ENCODE measurements around the gene ACAD9.

ACAD9 gene

DNA sequence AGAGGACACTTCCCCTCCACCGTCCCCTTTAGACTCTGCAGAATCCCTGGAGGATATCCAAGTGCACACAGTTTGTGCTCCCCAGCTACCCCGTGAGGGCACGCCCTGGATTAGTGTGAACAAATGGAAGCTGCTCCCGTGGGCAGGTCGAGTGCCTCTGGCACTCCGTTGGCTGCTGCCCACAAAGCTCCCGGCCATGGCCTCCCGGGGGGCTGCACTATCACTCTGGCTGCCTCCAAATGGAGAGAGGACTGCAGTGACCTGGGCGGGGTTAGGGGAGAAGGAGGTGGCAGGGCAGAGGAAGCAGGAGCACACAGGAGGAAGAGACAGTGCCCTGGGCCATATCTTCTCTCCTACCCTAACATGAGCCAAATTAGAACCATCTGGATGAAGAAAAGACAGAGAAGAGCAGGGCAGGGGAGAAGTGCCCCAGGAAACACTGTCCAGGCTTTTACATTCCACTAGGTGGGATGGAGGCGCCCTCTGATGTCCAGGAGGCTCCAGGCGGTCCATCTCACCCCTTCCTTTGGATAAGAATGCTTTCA is 29.4 kb upstream of the ACAD9 start:
- DNase-seq = peak; percentile 31 to 39
- TF ChIP-seq GATA1 (IDR thresholded peaks at IDR 0.05; ENCODE audit: low read depth, low read length) = no peak
- no peak for TF ChIP-seq POLR2A (IDR thresholded peaks at IDR 0.05; ENCODE audit: low read length)

DNA sequence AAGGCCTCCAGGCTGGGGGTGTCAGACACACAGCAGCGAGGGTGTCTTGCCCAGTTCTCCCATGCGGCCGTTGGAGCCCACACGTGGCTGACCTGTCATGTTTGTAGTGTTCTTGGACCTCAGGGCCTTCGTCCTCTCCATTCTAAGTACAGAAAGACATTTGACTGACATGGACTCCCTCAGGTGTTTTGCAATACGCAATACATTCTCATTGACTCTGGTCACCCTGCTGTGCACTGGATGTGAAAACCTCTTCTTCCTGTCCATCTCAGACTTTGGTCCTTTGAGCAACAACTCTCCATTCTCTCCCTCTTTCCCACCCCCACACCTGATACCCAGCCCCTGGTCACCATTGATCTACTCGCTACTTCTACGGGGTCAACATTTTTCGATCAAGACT is 28.9 kb upstream of the ACAD9 start:
- no peak for DNase-seq
- TF ChIP-seq GATA1 (IDR thresholded peaks at IDR 0.05; ENCODE audit: low read depth, low read length) = no peak
- TF ChIP-seq POLR2A (IDR thresholded peaks at IDR 0.05; ENCODE audit: low read length) = no peak

DNA sequence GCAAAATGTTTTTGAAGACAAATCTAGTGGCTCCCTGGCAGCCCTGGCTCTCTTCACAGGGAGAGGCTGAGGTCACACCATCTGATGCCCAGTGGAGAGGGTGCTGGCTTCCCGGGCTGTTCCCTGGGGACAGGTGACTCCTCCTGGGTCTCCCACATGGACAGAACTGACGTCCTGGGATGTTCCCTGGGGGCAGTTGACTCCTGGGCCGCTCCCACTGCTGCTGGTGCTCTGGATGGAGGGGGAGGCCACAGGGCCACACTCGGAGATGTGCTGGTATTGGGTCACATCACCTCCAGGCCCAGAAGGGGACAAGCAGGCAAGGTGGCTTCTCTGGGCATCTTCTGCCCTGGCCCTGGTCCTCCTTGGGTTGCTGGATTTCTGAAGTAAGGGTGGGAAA is 27.8 kb upstream of the ACAD9 start:
- TF ChIP-seq GATA1 (IDR thresholded peaks at IDR 0.05; ENCODE audit: low read depth, low read length) = no peak
- TF ChIP-seq POLR2A (IDR thresholded peaks at IDR 0.05; ENCODE audit: low read length) = no peak

DNA sequence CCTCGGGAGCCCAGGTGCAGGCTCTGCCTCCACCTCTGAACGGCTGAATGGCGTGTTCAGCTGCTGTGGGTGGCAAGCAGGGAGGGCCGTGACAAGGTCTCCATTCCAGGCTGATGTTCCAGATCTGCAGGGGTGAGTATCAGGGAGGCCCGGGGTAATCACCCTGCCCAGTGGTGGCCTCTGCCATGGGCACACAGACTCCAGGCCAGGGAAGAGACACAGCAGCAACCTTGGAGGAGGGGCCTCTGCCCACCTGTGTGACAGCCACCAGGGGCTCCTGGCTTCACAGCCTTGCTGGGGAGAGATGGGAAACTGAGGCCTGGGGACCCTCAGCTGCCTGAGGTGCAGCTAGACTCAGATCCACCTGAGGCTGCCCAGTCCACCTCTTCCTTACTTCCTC is 25.6 kb upstream of the ACAD9 start:
- no peak for DNase-seq
- TF ChIP-seq POLR2A (IDR thresholded peaks at IDR 0.05; ENCODE audit: low read length) = no peak
- no peak for TF ChIP-seq GATA1 (IDR thresholded peaks at IDR 0.05; ENCODE audit: low read depth, low read length)

More for the DNA sequence above, 27.8 kb upstream of the ACAD9 start:
- DNase-seq = no peak

DNA sequence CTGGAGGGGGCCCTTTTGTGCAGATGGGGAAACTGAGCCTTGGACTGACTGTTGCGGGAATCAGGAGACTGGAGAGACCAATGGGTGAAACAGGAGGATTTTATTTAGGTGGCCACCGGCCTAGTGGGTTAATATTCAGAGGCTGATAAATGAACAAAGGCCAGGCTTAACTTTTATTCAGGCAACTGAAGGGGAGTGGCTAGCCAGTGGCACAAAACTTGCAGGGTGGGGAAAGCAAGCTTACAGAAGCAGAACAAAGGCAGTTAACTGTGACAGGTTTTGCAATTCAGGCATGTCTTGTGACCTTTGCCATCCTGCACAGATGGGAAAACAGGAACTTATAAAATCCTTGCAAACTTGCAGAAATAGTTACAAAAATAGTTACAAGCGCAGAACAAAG is 24.9 kb upstream of the ACAD9 start:
- TF ChIP-seq POLR2A (IDR thresholded peaks at IDR 0.05; ENCODE audit: low read length) (no peak), GATA1 (IDR thresholded peaks at IDR 0.05; ENCODE audit: low read depth, low read length) (no peak)

DNA sequence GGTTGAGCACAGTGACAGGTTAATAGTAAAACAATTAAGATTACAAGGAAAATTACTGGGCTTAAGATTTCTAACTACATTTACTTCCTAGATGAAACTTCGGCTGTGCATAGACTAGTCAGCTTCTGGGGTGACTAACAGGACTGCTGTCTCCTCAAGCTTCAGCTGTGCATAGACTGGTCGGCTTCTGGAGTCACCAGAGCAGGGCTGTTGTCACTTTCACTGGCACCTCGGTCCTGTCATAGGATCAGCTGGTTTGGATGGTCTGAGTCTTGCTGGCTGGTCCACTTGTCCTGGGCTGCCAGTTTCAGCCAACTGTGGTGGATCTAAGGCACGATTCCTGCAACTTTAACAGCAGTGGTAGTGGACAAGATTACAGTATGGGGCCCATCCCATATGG is 23.9 kb upstream of the ACAD9 start:
- no peak for TF ChIP-seq POLR2A (IDR thresholded peaks at IDR 0.05; ENCODE audit: low read length)
- no peak for TF ChIP-seq GATA1 (IDR thresholded peaks at IDR 0.05; ENCODE audit: low read depth, low read length)
- no peak for DNase-seq

More for the DNA sequence above, 24.9 kb upstream of the ACAD9 start:
- DNase-seq = peak; percentile 38 to 40

DNA sequence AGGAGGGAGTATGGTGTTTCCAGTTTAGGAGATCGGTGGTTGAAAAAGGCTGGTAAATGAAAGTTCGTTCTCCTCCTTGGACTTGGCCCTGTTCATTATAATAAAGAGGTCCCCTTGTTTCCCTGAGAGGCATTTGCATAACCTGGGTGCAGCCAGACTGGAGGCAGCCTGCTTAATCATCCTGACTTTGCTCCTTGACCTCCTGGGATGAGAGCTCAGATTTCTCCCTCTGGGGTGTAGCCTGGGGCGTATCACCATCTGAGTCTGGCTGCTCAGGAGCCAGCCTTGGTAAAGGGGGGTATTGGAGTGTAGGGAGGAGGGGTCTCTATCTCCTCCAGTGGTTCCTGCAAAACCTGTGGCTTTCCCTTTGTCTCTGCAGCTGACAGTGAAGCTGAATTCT is 21.3 kb upstream of the ACAD9 start:
- TF ChIP-seq GATA1 (IDR thresholded peaks at IDR 0.05; ENCODE audit: low read depth, low read length) (no peak), POLR2A (IDR thresholded peaks at IDR 0.05; ENCODE audit: low read length) (no peak)
- DNase-seq = no peak

DNA sequence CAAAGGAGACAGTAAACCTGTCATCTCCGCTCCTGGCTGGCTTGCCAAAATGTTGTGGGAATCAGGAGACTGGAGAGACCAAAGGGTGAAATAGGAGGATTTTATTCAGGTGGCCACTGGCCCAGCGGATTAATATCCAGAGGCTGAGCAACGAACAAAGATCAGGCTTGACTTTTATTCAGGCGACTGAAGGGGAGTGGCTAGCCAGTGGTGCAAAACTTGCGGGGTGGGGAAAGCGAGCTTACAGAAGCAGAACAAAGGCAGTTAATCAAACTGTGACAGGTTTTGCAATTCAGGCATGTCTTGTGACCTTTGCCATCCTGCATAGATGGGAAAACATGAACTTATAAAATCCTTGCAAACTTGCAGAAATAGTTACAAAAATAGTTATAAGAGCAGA is 19.8 kb upstream of the ACAD9 start:
- peak; percentile 58 to 67 for DNase-seq
- TF ChIP-seq GATA1 (IDR thresholded peaks at IDR 0.05; ENCODE audit: low read depth, low read length) (no peak), POLR2A (IDR thresholded peaks at IDR 0.05; ENCODE audit: low read length) (no peak)

DNA sequence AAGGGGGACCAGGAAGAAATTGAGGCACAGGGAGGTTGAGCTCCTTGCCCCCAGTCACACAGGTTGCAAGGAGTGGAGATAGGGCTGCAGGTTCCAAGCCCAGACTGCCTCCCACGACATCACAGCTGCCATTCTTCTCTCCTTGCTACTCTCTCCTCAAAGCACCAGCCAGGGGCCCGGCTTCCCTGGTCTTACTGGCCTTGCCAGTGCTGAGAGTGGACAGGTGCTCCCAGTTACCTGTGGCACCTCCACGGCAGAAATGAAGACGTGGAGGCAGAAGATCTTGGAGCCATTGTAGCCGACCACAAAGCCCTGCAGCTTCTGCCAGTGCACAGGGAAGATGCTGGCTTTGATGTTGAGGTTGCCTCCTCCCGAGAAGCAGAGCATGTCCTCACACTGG is 17.9 kb upstream of the ACAD9 start:
- TF ChIP-seq POLR2A (IDR thresholded peaks at IDR 0.05; ENCODE audit: low read length) (no peak), GATA1 (IDR thresholded peaks at IDR 0.05; ENCODE audit: low read depth, low read length) (no peak)
- DNase-seq = no peak

DNA sequence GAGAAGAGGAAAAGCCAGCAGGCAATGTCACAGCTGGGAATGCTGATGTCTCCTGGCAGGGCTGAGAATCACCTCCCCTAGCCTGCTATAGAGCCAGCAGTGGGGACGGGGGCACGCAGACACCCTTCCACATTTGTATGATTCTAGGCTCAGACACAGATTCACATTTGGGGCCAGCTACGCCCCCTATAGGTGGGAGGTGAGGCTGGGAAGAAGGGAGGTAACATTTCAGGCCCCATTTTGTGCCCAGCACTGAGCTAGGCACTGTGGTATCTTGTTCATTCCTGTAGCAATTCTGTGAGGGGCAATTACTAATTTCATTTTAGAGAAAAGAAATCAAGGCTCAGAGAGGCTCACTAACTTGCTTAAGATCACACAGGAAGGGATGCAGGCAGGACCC is 15.9 kb upstream of the ACAD9 start:
- no peak for TF ChIP-seq GATA1 (IDR thresholded peaks at IDR 0.05; ENCODE audit: low read depth, low read length)
- TF ChIP-seq POLR2A (IDR thresholded peaks at IDR 0.05; ENCODE audit: low read length) = no peak
- DNase-seq = peak; percentile 37 to 40

DNA sequence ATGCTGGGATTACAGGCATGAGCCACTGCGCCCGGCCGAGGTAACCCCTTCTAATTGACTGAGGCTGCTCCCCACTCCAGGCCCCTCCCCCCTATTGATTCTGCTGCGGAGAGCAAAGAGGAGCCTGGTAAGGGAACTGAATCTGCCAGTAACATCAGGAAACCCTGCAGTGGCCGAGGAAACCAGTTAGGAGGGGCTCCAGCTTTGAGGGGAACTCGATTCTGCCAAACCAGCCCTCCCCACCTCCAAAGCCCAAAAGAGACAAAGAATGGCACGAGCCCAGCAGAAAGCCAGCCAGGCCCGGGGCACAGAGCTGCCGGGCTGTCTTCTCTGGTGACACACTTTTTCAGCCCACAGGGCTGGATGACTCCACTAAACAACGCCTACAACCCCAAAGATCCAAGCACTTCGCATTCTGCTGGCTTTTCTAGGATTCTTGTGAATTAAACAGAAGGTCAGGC is 15.0 kb upstream of the ACAD9 start:
- no peak for DNase-seq
- no peak for TF ChIP-seq POLR2A (IDR thresholded peaks at IDR 0.05; ENCODE audit: low read length)
- TF ChIP-seq GATA1 (IDR thresholded peaks at IDR 0.05; ENCODE audit: low read depth, low read length) = no peak

DNA sequence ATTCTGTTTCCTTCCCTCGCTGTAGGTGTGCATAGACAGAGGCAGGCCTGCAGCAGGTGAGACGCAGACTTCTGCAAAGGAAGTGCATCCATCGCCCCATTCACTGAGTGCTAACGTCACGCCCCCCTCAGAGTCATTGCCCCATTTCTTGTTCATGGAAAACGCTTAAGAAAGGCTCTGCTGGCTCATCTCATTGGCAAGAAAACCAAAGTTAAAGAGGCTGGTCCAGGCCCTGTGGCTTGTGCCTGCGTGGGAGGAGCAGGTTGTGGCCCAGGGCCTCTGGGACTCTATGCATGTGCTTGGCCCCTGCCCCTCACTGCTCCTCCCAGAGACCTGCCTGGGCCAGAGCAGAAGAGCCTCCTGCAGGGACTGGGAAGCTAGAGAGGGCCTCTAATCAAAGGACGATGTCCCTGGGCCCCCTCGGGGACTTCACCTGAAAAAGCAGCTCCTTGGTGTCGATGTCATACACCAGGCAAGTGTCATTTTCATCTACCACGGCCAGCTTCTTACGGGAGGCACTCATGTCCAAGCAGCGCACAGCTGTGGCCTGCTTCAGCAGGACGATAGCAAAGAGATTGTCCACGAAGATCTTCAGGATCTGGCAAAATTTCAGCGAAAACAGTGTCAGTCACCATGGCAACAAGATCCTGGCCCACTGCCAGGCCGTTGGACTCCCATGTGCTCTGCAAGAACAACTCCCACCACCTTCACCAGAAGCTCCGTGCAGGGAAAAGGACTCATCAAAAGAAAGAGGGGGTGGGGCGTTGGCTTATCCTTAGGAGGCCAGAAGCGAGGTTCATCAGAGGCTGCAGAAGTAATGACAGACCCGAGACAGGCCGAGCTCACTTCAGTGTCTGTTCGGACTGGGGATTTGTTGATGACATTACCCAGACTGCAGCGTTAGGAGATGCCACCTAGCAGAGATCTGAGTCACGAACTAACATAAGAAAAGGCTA is 14.3 kb upstream of the ACAD9 start:
- DNase-seq = peak; percentile 71 to 89

DNA sequence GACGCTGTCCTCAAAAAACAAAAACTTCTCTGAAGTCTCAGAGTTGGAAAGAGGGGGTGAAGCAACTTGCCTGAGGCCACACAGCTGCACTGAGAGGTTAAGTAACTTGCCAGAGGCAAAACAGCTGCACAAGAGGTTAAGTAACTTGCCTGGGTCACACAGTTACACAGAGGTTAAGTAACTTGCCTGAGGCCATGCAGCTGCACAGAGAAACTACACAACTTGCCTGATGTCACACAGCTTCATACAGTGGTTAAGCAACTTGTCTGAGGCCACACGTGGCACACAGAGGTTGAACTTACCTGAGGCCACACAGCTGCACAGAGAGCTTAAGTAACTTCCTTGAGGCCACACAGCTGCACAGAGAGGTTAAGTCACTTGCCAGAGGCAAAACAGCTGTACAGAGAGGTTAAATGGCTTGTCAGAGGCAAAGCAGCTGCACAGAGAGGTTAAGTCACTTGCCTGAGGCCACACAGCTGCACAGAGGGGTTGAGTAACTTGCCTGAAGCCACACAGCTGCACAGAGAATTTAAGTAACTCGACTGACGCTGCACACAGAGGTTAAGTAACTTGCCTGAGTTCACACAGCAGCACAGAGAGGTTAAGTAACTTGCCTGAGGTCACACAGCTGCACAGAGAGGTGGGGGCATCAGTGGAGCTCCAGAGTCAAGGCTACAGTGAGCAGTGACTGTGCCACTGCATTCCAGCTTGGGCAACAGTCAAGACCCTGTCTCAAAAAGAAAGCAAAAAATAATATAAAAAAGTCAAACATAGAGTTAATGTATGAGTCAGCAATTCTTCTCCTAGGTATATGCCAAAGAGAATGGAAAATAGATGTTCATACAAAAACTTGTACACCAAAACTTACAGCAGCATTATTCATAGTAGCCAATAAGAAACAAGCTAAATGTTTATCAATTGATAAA is 12.0 kb upstream of the ACAD9 start:
- peak; percentile 36 to 40 for DNase-seq
- no peak for TF ChIP-seq POLR2A (IDR thresholded peaks at IDR 0.05; ENCODE audit: low read length)
- no peak for TF ChIP-seq GATA1 (IDR thresholded peaks at IDR 0.05; ENCODE audit: low read depth, low read length)

DNA sequence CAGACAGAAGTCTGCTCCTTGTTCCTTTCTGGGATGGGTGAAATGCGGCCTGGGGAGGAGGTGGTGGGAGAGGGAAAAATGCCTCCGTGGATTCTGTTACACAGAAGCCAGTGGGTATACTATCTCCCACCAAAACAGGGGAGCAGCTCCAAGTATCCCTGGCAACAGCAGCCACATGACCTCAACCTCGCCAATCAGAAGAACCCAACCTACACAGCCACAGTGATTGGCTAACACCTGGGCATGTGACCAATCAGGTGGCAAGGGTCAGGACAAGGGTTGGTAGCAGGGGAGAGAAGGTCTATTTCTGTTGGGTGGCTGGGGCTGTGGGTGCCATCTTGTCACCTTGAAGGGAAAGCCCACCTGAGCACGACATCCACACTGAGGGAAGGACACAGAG is 9.1 kb upstream of the ACAD9 start:
- DNase-seq = no peak
- TF ChIP-seq GATA1 (IDR thresholded peaks at IDR 0.05; ENCODE audit: low read depth, low read length) (no peak), POLR2A (IDR thresholded peaks at IDR 0.05; ENCODE audit: low read length) (no peak)

Data from erythroblast (primary cell).